ENCODE results near the gene CCDC88C. TPM values are rescaled to one million over a fixed set of nuclear protein-coding genes. Genes with fewer than 3 reads are reported as not detected.

The CCDC88C gene
- total RNA-seq, 1 donor from 2014 or later, result 17.8 TPM

DNA sequence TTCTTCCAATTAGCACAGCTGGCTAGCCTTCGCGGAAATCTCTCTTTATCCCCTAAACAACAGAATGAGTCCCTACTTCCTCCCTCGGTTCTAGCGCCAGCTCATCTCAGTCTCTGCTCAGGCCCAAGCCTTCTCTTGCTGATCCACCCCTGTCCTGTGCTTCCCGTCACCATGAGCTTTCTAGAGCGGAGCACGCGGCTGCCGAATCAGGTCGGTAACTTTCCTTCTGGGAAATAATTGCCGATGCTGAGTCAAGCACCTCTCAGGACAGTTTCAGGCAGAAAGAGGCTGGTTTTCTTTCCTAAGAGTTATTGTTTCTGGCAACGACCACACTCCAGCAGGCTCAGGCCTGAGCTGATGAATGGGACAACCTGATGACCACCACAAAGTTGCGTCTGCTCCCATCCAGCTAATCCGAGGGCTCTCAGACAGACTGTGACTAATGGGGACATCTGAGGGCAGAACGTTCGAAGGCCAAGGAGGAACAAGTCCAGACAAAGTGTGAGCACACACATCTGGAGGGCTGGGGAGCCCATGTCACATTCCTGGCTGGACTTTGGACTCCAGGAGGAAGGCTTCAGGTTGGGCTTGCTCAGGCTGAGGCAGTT is 159.5 kb downstream of the CCDC88C start:
- H3K4me1 ChIP-seq, result peaks cover 19% of the 10 kb centered on the region
- no peaks in the 10 kb centered on the region for H3K9me3 ChIP-seq (ENCODE audit: low read depth)
- no peak for DNase-seq (ENCODE audit: low spot score)
- Mint-ChIP-seq H3K4me3 (no peak overlapping the region), H3K36me3 (no peaks in the 10 kb centered on the region), H3K9me3 (no peaks in the 10 kb centered on the region), H3K27me3 (ENCODE audit: insufficient read depth, low read depth) (peaks cover 15% of the 10 kb centered on the region), H3K27ac (no peak overlapping the region), H3K4me1 (peaks cover 22% of the 10 kb centered on the region)
- H4K20me1 ChIP-seq (ENCODE audit: low read depth), result no peaks in the 10 kb centered on the region
- H3K4me2 ChIP-seq, result no peak overlapping the region
- peaks cover 25% of the 10 kb centered on the region for H3F3A ChIP-seq (ENCODE audit: low read depth)
- peaks cover 26% of the 10 kb centered on the region for H3K27me3 ChIP-seq
- H3K36me3 ChIP-seq, result no peaks in the 10 kb centered on the region
- H3K4me3 ChIP-seq, result no peak overlapping the region
- H3K9ac ChIP-seq, result no peak overlapping the region
- TF ChIP-seq, protein P1, sequence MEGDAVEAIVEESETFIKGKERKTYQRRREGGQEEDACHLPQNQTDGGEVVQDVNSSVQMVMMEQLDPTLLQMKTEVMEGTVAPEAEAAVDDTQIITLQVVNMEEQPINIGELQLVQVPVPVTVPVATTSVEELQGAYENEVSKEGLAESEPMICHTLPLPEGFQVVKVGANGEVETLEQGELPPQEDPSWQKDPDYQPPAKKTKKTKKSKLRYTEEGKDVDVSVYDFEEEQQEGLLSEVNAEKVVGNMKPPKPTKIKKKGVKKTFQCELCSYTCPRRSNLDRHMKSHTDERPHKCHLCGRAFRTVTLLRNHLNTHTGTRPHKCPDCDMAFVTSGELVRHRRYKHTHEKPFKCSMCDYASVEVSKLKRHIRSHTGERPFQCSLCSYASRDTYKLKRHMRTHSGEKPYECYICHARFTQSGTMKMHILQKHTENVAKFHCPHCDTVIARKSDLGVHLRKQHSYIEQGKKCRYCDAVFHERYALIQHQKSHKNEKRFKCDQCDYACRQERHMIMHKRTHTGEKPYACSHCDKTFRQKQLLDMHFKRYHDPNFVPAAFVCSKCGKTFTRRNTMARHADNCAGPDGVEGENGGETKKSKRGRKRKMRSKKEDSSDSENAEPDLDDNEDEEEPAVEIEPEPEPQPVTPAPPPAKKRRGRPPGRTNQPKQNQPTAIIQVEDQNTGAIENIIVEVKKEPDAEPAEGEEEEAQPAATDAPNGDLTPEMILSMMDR (IDR thresholded peaks at IDR 0.05), result no peak
- TF ChIP-seq EZH2 (IDR thresholded peaks at IDR 0.05) (no peak), EZH2phosphoT487 (IDR thresholded peaks at IDR 0.05) (no peak)
- no peak overlapping the region for H3K27ac ChIP-seq
- H3K79me2 ChIP-seq (ENCODE audit: low read depth), result no peaks in the 10 kb centered on the region
- H2AFZ ChIP-seq (replicated peaks), result peak overlapping the region; percentile 45

DNA sequence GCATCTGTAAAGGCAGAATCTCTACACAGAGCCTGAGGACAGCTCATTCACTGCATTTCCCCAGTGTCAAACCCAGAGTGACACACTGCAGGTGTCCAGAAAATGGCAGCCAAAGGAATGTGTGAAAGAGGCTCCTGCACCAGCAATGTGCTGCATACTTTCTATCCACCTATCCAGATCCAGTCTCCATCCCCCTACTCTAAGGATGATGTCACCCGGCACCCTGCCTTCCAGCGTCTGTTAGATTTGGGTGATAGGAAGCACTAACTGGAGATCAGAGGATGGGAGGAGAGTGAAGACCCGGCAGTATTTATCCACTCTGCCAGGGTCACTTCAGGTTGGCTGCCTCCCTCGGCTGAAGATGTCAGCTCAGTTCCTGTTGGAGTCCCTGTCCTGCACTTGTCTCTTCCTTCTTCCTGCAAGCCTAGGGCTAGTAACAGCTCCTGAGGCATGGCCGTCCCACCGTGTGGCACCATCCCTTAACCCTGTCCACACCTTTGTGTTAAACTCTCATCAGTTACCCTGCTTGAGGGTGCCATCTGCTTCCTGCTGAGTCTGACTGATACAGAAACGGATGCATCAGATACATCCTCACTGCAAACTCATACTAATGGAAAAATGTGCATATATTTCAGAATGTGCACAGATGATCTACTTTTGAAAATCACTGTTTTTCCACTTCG is 160.2 kb downstream of the CCDC88C start:
- Histone ChIP-seq H3K9me3 (ENCODE audit: low read depth) (no peaks in the 10 kb centered on the region), H3K4me1 (peaks cover 23% of the 10 kb centered on the region), H4K20me1 (ENCODE audit: low read depth) (no peaks in the 10 kb centered on the region), H3K27me3 (peaks cover 26% of the 10 kb centered on the region), H2AFZ (replicated peaks) (peak overlapping the region; percentile 45), H3K4me2 (no peak overlapping the region), H3K79me2 (ENCODE audit: low read depth) (no peaks in the 10 kb centered on the region), H3K9ac (no peak overlapping the region), H3K27ac (no peak overlapping the region), H3K36me3 (no peaks in the 10 kb centered on the region), H3F3A (ENCODE audit: low read depth) (peaks cover 25% of the 10 kb centered on the region), H3K4me3 (no peak overlapping the region)
- peaks cover 24% of the 10 kb centered on the region for H3K4me1 Mint-ChIP-seq
- peaks cover 15% of the 10 kb centered on the region for H3K27me3 Mint-ChIP-seq (ENCODE audit: insufficient read depth, low read depth)
- TF ChIP-seq EZH2phosphoT487 (IDR thresholded peaks at IDR 0.05) (no peak), EZH2 (IDR thresholded peaks at IDR 0.05) (no peak)
- TF ChIP-seq, protein P1 (IDR thresholded peaks at IDR 0.05), result no peak
- H3K9me3 Mint-ChIP-seq, result no peaks in the 10 kb centered on the region
- H3K27ac Mint-ChIP-seq, result no peak overlapping the region
- no peak overlapping the region for H3K4me3 Mint-ChIP-seq
- no peaks in the 10 kb centered on the region for H3K36me3 Mint-ChIP-seq
- peak; percentile 47 for DNase-seq (ENCODE audit: low spot score)

DNA sequence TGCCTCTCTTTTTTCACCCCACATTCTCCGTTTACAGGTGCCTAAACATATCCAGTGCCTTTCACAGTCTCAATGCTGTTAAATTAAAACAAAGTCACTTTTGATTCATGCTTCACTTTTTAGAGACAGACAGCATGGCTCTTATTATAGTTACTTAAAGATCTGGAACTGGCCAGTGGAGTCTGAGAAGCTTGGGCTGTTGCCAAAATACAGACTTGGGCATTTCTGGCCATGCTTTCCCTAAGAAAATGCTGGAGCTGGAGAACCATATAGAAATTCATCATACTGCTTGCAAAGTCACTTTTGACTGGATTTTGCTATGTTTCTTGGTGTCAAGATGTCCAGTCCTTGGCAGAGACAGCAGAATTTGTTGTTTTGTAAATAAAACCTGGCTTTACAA is 161.0 kb downstream of the CCDC88C start:
- TF ChIP-seq, protein P1 (IDR thresholded peaks at IDR 0.05), result no peak
- TF ChIP-seq EZH2phosphoT487 (IDR thresholded peaks at IDR 0.05) (no peak), EZH2 (IDR thresholded peaks at IDR 0.05) (no peak)
- Histone ChIP-seq H4K20me1 (ENCODE audit: low read depth) (no peaks in the 10 kb centered on the region), H3K4me2 (no peak overlapping the region), H3K4me3 (no peak overlapping the region), H3F3A (ENCODE audit: low read depth) (peaks cover 25% of the 10 kb centered on the region), H3K79me2 (ENCODE audit: low read depth) (no peaks in the 10 kb centered on the region), H3K36me3 (no peaks in the 10 kb centered on the region), H2AFZ (replicated peaks) (no peak overlapping the region), H3K27ac (no peak overlapping the region), H3K9me3 (ENCODE audit: low read depth) (no peaks in the 10 kb centered on the region), H3K27me3 (peaks cover 29% of the 10 kb centered on the region), H3K9ac (no peak overlapping the region), H3K4me1 (peaks cover 23% of the 10 kb centered on the region)
- Mint-ChIP-seq H3K36me3 (no peaks in the 10 kb centered on the region), H3K9me3 (no peaks in the 10 kb centered on the region), H3K27me3 (ENCODE audit: insufficient read depth, low read depth) (peaks cover 15% of the 10 kb centered on the region), H3K4me1 (peaks cover 27% of the 10 kb centered on the region), H3K27ac (no peak overlapping the region), H3K4me3 (no peak overlapping the region)
- no peak for DNase-seq (ENCODE audit: low spot score)
